Germinal center (tissue), 1 donor: ENCODE measurements around the gene TMIE.
A peak's percentile ranks its signal among the peaks of the same experiment; 100 is the strongest.

Experiments used
- DNase-seq: peaks from one replicate; pipeline ENCODE4 v3.0.0; 2012; ENCODE audit warnings: mixed read lengths, low spot score

Gene TMIE, protein sequence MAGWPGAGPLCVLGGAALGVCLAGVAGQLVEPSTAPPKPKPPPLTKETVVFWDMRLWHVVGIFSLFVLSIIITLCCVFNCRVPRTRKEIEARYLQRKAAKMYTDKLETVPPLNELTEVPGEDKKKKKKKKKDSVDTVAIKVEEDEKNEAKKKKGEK

GRCh38 chr3:46701181-46701939 lies at the start of gene TMIE:
TSS of gene TMIE (plus strand) at chr3:46701392. CDS start at chr3:46701488, 96 bp downstream.
- no peak for DNase-seq

GRCh38 chr3:46655271-46655670 lies 45.9 kb upstream of the TMIE start:
- DNase-seq = no peak

- DNase-seq = no peak
Observed at GRCh38 chr3:46656778-46657556, 44.2 kb upstream of the TMIE start.

DNA sequence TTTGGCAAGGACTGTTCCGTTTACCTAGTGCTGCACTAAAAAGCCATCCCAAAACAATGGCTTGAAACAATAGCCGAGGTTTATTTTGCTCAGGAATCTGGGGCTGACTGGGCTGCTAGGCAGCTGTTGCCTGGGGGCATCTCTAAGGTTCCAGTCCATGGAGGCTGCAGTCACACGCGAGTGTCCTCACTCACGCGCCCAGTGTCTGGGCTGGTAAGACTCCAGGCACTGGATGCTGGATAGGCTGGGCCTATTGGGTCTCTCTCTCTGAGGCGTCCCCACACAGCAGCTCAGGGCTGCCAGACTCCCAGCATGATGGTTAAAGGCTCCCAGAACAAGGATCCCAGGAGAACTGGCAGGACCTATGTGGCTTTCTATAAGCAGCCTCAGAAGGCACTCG lies 41.9 kb upstream of the TMIE start:
- DNase-seq = no peak

- no peak for DNase-seq
Observed at GRCh38 chr3:46660003-46660402, 41.2 kb upstream of the TMIE start.

- DNase-seq = peak; percentile 10
Observed at GRCh38 chr3:46660543-46661523, 40.4 kb upstream of the TMIE start.

DNA sequence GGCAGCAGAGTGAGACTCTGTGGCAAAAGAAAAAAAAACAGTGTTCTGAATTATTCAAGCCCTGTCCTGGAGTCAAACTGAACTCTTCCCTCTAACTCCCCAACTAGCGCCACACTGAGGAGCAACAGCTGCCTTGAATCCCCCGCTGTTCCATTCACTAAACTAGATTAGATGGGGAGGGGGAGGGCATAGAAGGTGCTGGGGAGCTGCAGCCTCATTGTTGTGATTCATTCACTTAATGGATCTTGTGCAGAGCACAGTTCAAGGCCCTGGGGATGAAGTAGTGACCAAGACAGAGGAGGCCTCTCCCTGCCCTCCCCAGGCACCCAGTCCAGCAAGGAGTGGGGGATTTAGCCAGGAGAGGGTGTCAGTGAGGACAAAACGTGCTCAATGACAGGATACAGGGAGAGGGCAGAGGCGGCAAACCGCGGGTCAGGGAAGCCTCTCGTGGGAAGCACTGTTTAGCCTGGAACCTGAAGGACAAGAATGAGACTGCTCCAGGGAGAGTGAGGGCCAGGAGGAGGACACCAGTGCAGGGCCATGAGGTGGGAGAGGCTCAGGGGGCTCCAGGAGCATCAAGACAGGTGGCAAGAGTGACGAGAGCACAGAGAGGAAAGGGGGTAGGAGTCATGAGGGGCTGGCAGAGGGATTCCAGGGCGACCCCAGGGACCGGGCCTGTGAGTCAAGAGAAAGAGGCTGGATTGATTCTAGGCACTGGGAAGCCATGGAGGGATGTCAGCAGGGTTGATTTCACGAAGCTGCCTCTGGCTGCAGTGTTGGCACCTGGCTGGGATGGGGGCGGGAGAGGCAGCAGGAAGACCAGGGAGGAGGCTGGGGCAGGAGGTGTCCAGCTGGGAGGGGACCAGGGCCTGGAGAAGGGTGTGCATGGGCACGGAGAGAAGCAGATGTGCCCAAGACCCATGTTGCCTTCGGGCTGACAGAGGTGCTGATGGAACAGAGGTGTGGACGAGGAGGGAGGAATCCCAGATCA lies 39.1 kb upstream of the TMIE start:
- no peak for DNase-seq

DNA sequence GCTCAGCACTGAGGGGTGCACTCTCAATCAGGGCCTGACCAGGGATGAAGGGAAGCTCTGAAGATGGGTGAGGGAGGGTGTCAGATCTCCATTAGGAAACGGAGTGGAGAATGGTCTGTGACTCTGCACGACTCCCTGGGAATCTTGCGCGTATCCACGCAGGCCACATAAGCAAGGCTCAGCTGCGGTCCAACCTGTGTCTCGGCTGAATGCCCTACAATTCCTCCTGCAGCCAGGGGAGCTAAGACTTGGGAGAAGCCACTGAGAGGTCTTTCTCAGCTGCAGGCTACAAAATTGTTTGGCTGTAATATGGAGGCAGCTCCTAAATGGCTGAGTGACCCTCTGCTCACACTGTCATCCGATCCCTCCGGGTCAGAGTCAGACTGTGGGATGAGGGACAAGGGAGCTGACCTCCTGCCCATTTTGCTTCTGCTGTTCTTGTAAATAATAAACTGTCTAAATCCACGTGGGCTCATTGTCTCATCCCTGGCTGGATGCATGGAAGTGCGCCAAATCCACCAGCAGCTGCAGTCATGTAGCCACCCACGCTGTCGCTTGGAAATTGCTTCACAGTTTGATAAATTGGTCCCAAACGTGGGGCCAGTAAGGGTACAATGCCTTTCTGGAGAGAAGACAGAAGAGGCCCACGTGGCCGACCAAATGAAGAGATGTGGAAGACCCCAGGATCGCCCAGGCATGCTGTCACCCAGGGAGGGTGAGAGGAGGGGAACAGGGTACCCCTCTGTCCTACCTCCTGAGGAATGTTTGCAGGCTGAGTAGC lies 38.2 kb upstream of the TMIE start:
- no peak for DNase-seq

DNA sequence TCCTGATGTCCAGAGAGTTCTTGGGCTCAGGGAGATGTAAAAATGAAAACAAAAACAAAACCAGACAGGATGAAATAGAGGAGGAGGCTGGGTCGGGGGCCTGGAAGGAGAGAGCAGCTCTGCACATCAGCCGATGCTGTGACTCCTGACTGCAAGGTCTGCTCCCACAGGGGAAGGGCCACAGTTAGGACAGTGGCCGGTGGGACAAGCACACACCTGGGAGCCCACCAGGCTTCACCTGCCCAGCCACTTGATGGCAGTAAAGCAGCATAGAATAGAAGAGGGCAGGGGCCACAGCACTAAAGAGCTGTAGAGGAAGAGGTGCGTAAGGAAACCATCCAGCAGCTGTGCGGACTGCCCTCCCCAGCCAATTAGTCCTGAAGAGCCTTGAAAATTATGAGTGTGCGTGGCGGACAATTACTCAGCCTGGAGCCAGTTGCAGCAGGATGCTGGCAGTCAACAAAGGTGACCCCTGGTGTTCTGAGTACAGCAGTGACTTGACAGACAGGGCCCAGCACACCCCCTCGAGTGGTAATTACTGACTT lies 37.5 kb upstream of the TMIE start:
- DNase-seq = peak; percentile 2

GRCh38 chr3:46664188-46664970 lies 36.8 kb upstream of the TMIE start:
- no peak for DNase-seq

GRCh38 chr3:46664971-46665762 lies 36.0 kb upstream of the TMIE start:
- no peak for DNase-seq

DNA sequence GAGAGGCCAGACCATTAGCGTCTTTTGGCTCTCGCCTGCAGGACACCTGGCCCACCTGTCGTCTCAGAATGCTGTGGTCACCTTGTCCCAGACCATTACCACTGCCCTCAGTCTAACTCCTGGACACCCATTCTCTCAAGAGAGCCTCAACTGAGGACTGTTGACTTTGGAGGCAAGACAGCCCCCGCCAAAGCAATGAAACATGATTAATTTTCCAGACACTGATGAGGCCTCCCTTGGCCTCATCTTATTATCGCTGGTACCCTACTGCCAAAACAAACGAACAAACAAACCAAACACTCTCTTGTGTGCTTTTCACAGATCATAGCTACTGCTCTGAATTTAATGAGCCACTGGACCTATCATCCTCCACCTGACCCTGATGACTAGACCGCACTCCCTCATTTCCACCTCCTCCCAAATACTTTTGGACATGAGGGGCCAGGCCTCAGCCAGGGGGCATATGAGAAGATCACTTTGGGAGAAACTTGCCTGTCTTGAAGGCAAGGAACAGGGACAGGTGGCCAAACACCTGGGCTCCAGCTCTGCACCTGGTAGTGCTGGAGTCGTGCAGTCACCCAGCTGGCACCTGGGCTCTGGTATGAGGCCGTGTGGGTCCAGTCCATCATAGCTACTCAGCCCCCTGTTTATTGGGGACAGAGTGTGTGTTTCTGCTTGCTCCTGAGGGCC lies 35.3 kb upstream of the TMIE start:
- no peak for DNase-seq

GRCh38 chr3:46666453-46666845 lies 34.7 kb upstream of the TMIE start:
- DNase-seq = peak; percentile 1

DNA sequence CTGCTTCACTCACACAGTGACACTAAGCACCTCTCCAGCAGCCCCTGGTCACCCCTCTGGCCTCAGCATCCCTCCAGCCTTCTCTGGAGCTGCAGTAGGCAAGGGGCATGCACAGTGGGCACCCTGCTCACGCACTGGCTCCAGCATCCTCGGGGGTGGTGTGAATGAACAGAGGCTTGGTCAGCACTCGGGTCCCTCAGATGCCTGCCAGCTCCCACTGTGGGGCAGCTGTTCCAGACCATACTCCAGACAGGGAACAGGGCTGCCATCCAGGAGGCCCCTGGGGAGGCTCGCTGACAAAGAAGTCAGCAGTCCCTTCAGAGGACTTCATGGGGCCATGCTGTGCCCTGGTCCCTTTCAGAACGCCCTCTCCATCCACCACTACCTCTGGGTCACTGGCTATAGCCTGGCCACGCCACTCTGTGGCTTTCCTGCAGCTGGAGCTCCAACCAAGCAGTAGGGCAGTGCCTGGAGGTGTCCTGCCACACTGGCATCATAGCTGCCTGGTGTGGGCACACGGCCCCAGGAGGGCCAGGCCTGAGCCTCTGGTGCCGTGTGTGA lies 34.1 kb upstream of the TMIE start:
- DNase-seq = no peak

- DNase-seq = no peak
Observed at GRCh38 chr3:46667657-46668056, 33.5 kb upstream of the TMIE start.

- no peak for DNase-seq
Observed at GRCh38 chr3:46668116-46668515, 33.1 kb upstream of the TMIE start.

DNA sequence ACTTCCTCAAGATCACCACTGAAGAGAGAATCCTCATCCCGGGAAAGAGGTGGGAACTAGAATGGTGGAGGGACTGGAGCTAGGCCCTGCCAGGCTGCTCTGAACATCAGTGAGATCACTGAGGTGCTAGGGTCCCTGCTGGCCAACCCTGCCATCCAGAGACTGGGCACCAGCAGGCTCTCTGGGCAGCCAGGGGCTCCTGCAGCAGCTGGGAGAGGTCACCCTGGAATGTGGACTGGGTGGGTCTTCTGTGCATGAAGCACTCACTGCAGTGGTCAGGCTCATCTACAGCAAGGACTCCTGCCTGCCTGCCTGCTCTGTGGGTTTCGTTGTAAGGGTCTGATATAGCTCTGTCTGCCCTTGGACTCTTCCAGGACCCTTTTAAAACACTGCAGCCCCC lies 32.6 kb upstream of the TMIE start:
- DNase-seq = no peak
